HG02973 (cell line): ENCODE data around the gene JAZF1.
"Not testable (repeated sequence)": the region's sequence is repeated elsewhere in the genome, so short reads cannot be mapped to it uniquely, and the experiment has no call there.

Source experiments
- ATAC-seq: cut with Tn5 transposase; IDR thresholded peaks from one replicate; pipeline ENCODE4 v1.9.1; 2021; ENCODE audit warnings: moderate library complexity; ENCODE audit not compliant: unreplicated experiment

JAZF1 gene

DNA sequence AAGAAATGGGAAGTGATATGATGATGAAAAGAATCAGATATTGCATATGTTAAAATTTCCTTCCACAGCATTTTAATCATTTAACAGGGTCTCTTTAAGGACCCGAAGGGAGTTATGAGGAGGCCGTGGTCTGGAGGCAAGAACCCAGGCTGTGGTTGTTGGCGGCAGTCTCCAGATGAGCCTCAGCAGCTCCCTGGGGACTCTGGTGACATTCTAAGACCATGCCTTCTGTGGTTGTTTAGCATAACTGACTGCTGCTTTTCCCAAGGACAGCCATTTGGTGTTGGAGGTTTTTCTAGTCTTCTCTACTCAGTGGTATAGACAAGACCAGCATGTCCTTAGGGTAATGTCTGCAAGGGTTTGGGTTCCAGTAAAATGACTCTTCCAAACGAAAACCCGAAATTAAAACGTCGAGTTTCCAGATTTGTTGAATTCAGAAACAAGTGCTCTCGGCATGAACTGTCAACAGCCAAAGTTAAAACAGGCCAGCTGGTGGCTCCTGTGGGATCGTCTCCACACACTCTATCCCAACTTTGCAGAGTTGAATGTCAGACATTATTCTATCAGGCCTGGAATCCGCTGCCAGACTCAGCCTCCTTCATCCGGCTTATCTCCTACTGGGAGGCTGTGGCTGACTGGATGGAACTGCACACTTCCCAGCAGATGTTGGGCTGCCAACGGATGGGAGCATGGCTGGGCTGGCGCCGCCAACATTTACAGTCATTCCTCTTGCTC, 257.5 kb downstream of the JAZF1 start:
- ATAC-seq = peak; percentile 56

DNA sequence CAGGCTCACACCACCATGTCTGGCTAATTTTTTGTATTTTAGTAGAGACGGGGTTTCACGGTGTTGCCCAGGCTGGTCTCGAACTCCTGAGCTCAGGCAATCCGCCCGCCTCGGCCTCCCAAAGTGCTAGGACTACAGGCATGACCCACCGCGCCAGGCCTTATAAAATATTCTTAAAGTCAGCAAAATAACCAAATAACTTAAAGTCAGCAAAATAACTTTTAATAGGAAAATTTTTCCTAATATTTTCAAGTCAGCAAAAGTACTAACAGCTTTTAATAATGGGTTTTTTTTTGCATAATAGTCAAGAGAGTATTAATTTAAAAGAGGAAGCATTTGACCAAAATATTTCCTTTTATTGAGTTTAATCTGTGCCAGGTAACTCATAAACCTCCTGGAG, 258.2 kb downstream of the JAZF1 start:
- ATAC-seq = not testable (repeated sequence)

DNA sequence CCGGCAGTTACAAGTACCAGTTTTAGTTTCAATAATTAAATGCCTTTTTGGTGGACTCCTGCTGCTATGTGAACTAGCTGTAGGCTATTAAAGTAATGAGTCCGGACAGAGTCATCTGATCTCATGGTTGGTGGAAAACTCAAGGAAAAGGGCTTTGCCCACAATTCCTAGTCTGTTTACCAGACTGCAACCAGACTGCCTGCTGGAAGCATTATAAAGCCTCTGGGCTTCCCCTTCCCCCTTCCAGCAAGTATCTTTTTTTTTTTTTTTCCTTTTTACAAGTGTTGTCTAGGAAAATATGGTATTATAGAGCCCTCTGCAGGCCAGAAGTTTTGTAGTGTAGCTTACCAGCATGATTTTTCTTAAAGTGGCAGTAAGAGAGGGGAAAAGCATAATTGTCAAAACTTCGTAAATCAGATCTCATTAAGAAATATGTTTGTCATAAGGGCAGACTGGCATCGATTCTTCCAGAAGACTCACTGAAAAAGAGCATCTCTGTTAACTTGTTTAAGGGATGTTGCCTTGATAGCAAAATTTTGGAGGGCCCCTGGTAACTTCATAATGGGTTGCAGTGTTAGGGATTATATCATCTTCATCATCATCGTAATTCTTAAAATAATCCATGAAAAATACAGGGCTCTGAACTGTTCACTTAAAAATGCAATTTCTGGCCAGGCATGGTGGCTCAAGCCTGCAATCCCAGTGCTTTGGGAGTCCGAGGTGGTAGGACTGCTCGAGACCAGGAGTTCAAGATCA, 259.3 kb downstream of the JAZF1 start:
- ATAC-seq = no peak

DNA sequence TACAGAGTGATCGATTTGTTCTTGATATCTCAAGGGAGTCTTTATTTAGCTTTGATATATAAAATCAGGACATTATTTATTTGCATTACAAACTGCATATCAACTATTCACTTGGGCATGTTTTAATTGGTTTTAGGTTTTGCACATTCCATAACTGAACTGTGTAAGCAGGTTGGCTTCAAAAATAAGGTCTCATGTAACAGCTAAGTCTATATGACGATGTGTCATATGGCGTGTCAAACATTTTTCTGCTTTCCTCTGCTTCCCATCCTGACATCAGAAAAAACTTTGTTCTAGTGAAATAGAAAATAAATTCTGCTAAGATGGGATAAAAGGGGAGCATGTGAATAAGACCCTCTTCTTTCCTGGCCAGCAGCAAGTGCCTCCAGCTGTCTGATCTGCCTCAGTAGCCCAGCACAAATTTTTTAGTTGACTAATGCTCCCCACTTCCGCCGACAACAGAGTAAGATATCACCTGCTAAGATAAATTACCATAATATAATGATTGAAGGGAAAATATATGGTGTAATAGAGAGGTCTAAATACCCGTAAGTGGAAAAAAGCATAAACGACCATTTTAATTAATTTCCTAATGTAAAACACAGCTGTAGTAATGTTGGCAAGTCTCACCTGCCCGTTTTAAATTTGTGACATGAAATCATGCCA, 260.2 kb downstream of the JAZF1 start:
- ATAC-seq = no peak

DNA sequence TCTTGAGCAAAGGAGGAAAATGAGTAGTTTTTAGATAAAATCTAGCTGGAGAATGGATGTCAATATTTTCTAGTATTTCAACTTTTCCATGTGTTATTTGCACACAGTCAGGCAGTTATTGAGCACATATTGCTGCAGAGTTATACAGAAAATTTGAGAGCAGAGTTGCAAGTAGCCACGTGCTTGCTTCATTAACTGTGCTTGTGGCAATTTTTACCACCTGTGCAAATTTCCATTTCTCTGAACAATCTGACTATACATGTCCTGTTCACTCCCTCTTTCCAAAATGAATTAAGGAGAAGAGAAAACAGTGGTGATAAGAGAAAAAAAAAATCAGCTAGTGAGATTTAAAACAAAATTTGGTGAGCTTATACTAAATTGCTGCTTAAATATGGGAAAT, 262.1 kb downstream of the JAZF1 start:
- no peak for ATAC-seq

DNA sequence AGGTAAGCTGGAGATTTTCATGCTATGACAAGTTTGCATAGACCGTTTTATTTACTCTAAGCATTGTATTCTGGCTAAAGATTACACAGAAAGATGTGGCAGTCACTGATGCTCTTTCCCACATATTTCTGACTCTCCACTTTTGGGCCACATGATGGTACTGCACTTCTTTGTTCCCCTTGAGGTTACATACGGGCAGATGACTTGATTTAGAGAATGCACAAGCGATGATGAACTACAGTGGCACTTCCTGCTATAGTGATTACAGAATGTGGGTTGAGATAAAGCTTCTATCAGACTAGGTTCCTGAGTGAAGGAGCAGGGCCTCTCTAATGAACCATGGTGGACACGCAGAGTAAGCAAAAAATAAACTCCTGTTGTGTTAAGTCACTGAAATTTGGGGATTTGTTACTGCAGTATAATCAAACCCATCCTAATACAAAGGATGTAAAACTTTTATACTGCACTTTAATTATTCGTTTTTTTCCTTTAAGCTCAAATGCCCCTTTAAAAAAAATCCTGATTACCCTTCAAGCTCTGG, 262.8 kb downstream of the JAZF1 start:
- ATAC-seq = no peak

DNA sequence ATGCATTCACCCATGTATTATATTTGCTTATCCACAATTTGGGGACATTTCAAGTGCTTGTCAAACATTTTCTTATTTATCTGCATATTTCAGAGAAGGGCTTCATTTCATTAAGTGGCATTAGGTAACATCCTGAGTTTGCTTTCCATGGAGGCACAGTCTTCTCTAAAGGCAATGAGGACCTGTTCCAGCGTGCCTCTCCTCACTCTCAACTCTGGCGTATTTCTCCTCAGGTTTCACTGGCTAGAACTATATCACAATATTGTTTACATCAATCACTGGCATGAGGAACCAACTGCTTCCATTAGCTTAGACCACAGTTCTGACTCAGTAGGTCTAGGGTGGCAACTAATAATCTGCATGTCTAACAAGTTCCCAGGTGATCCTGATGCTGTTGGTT, 263.5 kb downstream of the JAZF1 start:
- ATAC-seq = no peak

DNA sequence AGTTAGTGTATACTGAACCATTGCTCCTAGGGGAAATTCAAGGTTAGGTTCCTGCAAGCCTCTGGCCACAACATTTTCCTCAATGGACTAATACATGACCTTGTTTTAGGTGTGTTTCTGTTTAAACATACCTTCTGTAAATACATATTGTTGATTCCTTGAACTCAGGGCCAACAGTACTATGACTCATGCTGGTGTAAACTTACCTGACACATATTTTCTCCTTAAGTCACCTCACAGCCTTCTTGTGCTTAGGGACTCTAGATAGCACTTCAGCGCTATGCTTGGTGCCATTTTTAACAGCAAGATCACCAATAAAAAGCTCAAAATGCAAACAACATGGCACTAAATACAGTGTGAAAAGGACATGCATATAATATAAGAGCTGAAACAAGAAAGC, 264.2 kb downstream of the JAZF1 start:
- no peak for ATAC-seq

DNA sequence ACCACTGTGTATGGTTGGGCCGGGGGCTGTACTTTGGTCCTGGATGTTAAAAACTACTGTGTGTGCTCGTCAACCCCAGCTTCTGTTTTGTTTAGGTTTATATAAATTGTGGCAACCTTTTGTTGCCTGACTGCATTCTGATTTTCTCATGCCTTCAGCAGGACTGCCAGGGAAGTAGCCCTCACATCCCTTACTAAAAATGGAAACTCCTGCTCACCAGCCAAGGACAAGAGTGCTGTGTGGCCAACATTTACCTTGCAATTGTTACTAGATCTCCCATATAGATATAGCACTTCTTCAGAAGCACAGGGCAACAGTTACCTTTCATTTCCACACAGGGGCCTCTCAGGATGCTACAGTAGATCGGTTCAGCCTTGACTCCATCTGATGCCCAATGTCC, 266.2 kb downstream of the JAZF1 start:
- ATAC-seq = no peak

DNA sequence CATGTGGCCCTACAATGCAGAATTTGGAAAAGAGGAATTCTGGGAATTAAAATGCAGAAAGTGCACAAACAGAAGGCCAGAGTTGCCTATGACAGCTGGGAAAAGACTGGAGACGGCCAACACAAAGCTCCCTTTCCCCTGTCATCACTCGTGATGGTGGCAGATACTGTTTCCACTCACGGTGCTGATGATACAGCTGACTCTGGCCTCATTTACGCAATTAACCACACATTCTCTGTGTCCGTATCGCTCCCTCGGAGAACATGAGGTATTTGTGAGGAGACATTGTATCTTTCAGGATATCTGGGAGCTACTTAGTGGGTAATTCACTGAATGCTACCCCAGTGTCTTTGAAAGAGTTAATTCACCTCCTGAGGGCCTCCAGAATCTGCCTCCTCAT, 267.8 kb downstream of the JAZF1 start:
- no peak for ATAC-seq

DNA sequence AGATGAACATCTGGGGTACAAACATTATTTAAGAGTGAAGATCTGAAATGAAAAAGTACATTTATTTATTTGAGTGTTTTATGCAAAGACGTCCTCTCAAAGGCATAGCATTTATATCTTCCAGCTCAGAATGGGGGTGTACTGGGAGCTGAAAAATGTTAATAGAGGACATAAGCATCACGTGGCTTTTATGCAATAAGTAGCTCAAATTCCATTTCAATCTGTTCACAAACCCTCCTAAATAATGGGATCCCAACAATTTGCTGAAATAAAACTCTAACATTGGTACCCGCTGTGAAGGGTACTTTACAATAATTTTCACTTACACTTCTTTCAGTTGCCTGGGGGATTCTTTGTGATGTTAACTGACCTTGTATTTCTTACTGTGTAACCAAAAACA, 268.7 kb downstream of the JAZF1 start:
- ATAC-seq = no peak

DNA sequence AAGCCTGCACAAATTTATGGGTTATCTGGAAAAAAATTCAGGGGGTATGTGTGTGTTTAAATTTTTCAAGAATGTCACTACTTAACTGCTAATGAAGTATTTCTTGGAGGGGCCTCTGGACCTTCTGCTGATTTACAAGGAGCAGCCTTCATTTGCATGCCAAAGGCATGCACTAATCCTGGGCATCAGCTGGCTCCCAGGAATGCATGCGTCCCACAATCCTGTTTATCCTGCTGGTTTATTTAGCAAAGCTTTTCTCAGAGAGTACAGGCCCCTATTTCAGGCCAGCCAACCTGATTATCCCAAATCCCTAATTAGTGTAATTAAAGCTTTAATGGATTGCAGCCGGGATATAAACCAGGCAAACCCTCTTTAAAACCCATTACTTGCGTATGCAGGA, 270.3 kb downstream of the JAZF1 start:
- no peak for ATAC-seq

DNA sequence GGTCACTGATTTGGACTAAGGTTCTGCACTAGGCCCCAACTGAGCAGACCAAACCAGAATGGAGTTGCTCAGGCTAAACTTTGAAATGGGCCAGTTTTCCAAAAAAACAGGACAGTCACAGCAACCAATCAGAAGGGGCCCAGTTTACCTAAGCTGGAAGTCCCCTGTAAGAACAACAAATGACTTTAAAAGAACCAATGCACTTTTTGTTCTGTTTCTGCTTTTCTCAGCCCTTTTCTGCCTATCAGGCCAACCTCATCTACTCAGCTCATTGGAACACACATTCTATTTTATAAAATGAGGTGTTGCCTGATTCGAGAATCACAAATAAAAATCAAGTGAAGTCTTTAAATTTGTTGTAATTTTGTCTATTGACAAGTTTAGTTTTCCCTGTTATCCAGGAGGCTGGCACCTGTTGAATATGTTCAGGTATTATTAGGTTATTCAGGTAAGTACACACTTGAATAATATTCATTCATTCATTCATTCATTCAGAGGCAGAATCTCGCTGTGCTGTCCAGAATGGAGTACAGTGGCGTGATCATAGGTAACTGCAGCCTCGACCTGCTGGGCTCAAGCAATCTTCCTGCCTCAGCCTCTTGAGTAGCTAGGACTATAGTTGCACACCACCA, 271.9 kb downstream of the JAZF1 start:
- no peak for ATAC-seq

DNA sequence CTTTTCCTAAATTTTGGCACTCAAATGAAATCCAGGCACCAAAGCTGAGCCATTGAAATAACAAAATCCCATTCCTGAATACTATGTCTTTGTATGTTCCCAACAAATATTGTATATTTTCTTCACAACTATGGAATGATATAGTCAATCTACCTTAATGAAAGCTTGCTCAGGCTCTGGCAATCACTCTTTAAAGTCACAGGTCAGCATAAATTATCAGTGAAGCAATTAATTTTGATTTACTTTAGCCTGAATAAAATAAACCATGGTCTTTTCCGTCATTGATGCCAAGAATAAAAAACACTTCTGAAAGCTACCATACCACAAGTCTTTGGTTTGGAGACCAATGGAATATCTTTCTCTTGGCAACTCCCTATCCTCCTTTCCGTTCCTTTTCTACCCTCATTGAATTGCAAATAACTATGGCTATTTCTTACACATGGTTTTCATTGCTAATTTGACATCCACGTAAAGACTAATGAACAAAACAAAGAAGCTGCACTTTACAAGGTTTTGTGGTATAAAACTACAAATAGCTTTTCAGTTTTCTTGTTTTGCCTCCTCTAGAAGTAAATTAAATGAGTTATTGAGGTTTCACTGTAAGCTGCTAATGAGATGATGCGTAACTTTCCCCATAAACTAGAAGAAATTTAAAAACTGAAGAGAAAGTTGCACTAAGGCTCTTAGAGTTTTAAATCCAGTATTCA, 274.1 kb downstream of the JAZF1 start:
- ATAC-seq = no peak

DNA sequence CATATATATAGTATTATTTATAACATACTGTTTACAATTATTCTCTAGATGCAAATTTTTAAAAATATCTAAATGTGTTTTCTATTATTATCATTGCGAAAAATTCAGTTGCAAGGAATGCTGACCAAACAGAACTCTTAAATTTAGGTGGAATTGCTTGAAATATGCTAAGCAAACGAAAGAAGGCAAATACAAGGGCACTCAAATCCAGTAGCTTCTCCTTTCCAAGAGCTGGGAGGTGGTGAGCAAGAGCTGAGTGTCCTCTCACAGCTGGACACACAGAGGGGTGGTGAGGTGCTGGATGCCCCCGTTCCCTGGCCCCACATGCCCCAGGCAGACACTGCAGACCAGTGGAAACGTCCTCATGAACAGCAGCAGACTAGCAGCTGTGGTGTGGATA, 274.6 kb downstream of the JAZF1 start:
- no peak for ATAC-seq

DNA sequence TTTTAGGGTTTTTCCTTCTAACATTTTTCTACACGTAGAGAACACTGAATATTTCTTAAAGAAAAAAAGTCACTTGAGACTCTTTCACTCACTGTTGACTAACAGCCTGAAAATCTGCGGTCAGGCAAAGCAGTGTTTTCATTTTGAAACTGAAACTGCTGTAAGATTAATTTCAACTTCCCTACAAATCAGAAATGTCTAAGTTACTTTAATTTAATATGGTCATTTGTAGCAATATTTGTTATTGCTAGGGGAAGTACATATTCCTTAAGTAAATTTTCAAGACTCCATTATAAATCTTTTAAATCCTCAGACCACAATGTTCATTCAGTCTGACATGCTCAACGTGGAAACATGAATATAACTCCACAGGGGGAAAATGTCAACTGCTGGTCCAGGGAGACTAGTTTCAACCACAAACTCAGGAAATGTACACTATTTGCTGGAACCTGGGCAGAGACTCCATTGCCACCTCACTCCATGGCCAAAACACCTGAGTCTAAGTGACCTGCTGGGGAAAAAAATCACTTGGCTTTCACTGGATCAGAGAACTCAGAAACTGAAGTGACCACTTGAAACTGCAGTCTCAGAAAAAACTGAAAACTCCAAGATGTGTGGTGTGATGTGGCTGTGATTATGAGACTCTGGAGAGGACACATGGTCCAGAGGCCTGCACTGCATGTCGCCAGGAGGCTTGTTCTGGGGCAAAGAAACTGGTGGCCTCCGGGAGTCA, 279.4 kb downstream of the JAZF1 start:
- ATAC-seq = peak; percentile 87

DNA sequence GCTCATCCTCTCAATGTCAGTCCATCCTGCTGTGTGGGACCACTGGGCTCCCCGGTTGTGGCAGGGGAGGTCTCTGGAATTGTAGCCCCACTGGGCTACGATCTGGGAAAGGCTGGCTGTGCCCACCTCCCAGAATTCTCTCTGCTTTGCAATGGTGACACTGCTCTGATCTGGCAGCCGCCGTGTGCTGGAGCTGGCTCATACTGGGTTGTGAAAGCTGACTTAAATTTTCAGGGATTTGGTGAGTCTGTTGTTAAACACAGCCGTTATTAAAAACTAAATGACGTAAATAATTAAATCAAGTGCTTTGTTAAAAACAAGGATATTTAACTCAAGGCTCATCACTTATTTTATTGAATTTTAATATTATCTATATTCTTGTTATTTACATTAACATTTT, 280.6 kb downstream of the JAZF1 start:
- no peak for ATAC-seq

DNA sequence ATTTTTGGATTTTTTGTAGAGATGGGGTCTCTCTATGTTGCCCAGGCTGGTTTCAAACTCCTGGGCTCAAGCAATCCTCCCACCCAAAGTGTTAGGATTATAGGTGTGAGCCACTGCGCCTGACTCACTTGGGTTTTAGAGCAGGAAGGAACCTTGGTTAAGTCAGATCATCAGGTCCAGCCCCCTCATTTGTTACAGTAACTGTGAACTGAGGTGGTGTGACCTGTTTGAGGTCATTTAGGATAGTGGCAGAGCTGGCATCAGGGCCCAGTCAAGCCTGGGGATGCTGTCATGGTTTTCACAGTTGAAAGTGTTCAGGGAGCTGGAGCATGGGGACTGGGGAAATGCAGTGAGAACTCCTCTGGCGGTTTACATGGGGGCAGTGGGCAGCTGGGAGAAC, 281.0 kb downstream of the JAZF1 start:
- ATAC-seq = no peak

DNA sequence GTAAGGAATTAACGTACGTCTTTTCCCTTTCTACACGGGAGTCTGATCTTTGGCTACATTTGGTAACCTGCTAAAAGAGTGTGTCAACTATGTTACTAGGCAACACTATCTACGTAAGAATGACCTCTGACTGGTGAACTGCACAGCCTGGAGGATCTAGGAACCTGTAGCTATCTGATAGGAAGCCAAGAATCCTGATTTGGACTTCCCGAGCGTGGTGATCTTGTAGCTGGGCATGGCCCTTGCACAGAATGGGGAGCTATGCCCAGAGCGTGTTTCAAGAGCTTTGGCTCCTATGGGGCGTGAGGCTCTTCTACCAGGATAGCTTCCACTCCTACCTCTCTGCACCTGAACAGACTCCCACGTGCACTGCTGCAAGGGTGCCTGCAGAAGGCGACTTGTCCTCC, 283.2 kb downstream of the JAZF1 start:
- no peak for ATAC-seq

DNA sequence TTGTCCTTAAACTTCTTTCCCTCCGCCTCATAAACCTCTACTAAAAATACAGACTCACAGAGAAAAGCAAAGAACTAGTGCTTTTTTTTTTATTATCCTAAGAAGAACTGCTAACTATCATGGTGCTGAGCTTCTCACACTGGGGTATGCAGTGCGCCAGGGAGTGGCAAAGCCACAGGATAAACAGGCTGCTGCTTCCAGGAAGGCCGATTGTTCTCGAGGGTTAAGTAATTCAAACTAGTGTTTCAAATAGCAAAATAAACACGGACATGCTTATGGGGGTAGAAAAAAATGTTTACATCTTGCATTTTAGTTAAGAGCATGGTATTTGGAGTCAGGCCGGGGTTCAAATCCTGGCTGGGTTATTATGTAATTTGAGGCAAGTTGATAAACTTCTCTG, 283.6 kb downstream of the JAZF1 start:
- no peak for ATAC-seq
